Tibial nerve (tissue), 4 donors: ENCODE measurements around the gene RGS6. TPM values are rescaled to one million over a fixed set of nuclear protein-coding genes. Genes with fewer than 3 reads are reported as not detected.

ENCODE experiments used
- DNase-seq, 2 donors: peaks; one replicate each; pipeline ENCODE4 v3.0.0-alpha.2; 2019; ENCODE audit warnings: low spot score in 2 of 2
- H3K27ac ChIP-seq, 4 donors: fragments of 200-600 bp; sonication (generic) in 3 of 4; one replicate each; pipeline ENCODE4 v1.5.1; 2017 to 2019; ENCODE audit warnings: mild to moderate bottlenecking in 1 of 4
- H3K27me3 ChIP-seq, 2 donors: fragments of 200-600 bp; sonication (generic) in 1 of 2; one replicate each; pipeline versions ENCODE4 v1.5.1 to v1.6.0; 2017 to 2019
- H3K36me3 ChIP-seq, 3 donors: fragments of 200-600 bp; sonication (generic); one replicate each; pipeline ENCODE4 v1.5.1; 2018 to 2019
- H3K4me1 ChIP-seq, 4 donors: fragments of 200-600 bp; sonication (generic) in 3 of 4; one replicate each; pipeline ENCODE4 v1.5.1; 2017 to 2019
- H3K4me3 ChIP-seq, 4 donors: fragments of 200-600 bp; sonication (generic) in 3 of 4; one replicate each; pipeline ENCODE4 v1.5.1; 2017 to 2019; ENCODE audit warnings: mild to moderate bottlenecking in 1 of 4, moderate library complexity in 1 of 4
- H3K9me3 ChIP-seq, 4 donors: fragments of 200-600 bp; sonication (generic) in 3 of 4; one replicate each; pipeline ENCODE4 v1.5.1; 2017 to 2019
- EP300 ChIP-seq, 2 donors: sonication (generic); formaldehyde crosslinking; IDR thresholded peaks; one replicate each; pipeline ENCODE4 v1.6.1; 2017; ENCODE audit warnings: antibody characterized with exemption in 2 of 2, mild to moderate bottlenecking in 1 of 2
- POLR2A ChIP-seq, 2 donors: fragments of 450-650 bp; IDR thresholded peaks; one replicate each; pipeline ENCODE4 v1.6.1; 2017; ENCODE audit warnings: antibody characterized with exemption in 2 of 2, mild to moderate bottlenecking in 2 of 2, moderate library complexity in 2 of 2
- WGBS, 2 donors: methylation state at CpG; one replicate each; pipeline ENCODE4 v1.1.5; 2018; 5-methylcytosine and 5-hydroxymethylcytosine counted together
- total RNA-seq, 4 donors: library from RNA; depleted of rRNA; stranded (reverse); fragments of >200 nt; gene quantifications; one replicate each; pipeline ENCODE4 v1.1.0, GENCODE V29; 2016
- TF ChIP-seq, protein P1 (sequence below), 5 experiments: fragments of 200-600 bp in 3 of 5; fragments of 450-650 bp in 2 of 5; sonication (generic) in 3 of 5; IDR thresholded peaks; one replicate each; pipeline ENCODE4 v1.5.1; 2016 to 2019; ENCODE audit warnings: antibody characterized with exemption in 5 of 5, mild to moderate bottlenecking in 3 of 5, moderate library complexity in 2 of 5

Gene RGS6
- total RNA-seq, 4 donors from 2014 or later, result 43.5 to 67.2 (median 54.7) TPM

DNA sequence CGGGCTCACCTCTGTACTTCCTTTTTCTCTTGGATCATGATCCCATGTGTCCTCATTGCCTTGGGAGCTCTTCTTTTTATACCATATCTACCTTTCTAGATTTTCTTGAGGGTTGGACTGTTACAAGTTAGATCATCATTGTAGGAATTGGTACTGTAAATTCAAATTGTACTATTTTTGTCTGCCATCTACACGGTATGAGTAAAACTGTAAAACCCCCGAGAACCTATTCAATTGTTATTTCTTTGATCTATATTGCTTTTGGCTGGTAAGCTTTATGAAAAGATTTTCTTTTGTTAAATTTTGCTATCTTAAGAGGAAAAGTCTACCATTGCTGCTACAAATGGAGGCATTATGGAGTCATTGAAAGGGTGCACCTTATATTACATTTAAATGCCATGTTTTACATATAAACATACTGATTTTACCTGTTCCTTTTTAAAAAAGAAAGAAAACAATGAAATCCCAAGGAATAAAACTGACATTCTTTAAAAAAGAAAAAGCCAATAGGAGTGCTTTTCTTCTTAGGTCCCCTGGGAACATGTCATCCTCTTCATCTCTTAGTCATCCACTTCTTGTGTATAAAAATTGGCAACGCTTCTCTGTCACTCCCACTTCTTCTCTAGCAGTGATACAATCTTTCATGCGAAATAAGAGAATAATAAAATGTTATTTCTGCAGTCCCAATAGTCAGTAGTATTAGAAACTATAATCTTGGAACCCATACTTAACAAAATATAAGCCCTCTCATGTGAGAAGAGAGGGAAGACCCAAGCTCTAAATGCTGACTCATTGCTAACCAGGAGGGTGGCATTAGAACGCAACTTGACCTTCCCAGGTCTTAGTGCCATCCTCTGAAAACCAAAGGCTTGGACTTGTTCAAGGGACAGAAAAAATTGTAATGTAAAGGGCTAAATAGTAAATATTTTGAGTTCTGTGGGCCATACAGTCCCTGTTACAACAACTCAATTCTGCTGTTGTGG is 20.4 kb downstream of the RGS6 start:
- Histone ChIP-seq H3K27ac (no peak overlapping the region), H3K36me3 (no peaks in the 10 kb centered on the region), H3K27me3 (no peaks in the 10 kb centered on the region), H3K9me3 (peaks cover 0 to 8% (median 0%) of the 10 kb centered on the region in 4 donors), H3K4me3 (no peak overlapping the region), H3K4me1 (no peaks in the 10 kb centered on the region)
- 80 to 84% methylated on average over 6 of the region's 6 CpGs for WGBS, 2 donors
- TF ChIP-seq, protein P1, sequence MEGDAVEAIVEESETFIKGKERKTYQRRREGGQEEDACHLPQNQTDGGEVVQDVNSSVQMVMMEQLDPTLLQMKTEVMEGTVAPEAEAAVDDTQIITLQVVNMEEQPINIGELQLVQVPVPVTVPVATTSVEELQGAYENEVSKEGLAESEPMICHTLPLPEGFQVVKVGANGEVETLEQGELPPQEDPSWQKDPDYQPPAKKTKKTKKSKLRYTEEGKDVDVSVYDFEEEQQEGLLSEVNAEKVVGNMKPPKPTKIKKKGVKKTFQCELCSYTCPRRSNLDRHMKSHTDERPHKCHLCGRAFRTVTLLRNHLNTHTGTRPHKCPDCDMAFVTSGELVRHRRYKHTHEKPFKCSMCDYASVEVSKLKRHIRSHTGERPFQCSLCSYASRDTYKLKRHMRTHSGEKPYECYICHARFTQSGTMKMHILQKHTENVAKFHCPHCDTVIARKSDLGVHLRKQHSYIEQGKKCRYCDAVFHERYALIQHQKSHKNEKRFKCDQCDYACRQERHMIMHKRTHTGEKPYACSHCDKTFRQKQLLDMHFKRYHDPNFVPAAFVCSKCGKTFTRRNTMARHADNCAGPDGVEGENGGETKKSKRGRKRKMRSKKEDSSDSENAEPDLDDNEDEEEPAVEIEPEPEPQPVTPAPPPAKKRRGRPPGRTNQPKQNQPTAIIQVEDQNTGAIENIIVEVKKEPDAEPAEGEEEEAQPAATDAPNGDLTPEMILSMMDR (IDR thresholded peaks at IDR 0.05), result no peak
- TF ChIP-seq EP300 (IDR thresholded peaks at IDR 0.05) (no peak), POLR2A (IDR thresholded peaks at IDR 0.05) (no peak)
- DNase-seq, result no peak

DNA sequence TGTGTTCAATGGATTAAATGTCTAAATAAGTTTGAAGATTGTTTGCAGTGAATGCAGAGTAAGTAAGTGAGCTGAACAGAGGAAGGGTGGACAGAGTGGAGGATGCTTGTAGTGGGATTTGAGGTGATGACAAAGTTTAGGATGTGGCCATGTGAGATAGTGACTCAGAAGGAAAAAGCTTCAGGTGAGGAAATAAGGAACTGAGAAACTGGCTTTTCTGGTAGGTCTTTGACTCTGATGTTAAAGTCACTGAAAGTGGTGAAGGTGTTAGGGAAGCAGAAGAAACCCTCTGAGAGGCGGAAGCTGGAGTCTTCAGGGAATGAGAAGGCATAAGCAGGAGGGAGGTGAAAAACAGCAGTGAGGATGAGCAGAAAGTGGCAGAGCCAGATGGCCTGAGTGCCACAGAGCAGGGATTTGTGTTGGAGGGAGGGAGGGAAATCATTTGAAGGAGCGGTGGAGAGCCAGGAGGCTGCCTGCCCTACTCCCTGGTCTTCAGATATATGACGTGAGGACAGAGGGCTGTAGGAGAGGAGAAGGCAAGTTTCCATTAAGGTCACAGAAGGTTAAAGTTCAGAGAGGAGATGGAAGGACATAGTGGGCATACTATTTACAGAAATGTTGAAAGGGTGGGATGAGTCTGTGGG is 24.8 kb downstream of the RGS6 start:
- TF ChIP-seq, protein P1 (IDR thresholded peaks at IDR 0.05), result no peak
- TF ChIP-seq EP300 (IDR thresholded peaks at IDR 0.05), result no peak
- no peak for TF ChIP-seq POLR2A (IDR thresholded peaks at IDR 0.05)
- DNase-seq, result no peak
- H3K4me1 ChIP-seq, result no peaks in the 10 kb centered on the region
- H3K36me3 ChIP-seq, result no peaks in the 10 kb centered on the region
- H3K27me3 ChIP-seq, result no peaks in the 10 kb centered on the region
- no peaks in the 10 kb centered on the region for H3K9me3 ChIP-seq
- no peak overlapping the region for H3K27ac ChIP-seq
- no peak overlapping the region for H3K4me3 ChIP-seq
- 46 to 56% methylated on average over 3 of the region's 3 CpGs for WGBS, 2 donors

DNA sequence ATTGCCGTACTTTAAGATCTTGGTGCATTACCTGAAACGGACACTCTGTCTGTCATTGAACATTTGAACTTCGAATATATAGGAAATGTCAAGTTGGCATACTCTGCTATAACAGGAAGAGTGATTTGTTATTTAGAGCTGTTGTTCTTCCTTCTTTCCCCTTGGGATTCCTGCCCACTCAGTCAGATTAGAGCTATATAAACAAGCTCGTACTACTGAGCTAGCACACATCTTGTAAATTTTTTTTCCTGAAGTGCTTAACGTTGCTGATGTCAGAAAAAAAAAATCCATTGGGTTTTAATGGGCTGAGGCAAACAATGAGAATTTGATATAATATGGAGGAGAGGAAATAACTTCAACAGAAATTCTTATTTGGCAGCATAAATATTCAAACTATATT is 26.8 kb downstream of the RGS6 start:
- H3K36me3 ChIP-seq, result no peaks in the 10 kb centered on the region
- TF ChIP-seq, protein P1 (IDR thresholded peaks at IDR 0.05), result no peak
- no peak for TF ChIP-seq POLR2A (IDR thresholded peaks at IDR 0.05)
- TF ChIP-seq EP300 (IDR thresholded peaks at IDR 0.05), result no peak
- H3K4me3 ChIP-seq, result no peak overlapping the region
- DNase-seq, result no peak
- no peaks in the 10 kb centered on the region for H3K27me3 ChIP-seq
- WGBS, 2 donors, result 34 to 51% methylated on average over 5 of the region's 5 CpGs
- H3K27ac ChIP-seq, result no peak overlapping the region
- H3K9me3 ChIP-seq, result no peaks in the 10 kb centered on the region
- no peaks in the 10 kb centered on the region for H3K4me1 ChIP-seq

DNA sequence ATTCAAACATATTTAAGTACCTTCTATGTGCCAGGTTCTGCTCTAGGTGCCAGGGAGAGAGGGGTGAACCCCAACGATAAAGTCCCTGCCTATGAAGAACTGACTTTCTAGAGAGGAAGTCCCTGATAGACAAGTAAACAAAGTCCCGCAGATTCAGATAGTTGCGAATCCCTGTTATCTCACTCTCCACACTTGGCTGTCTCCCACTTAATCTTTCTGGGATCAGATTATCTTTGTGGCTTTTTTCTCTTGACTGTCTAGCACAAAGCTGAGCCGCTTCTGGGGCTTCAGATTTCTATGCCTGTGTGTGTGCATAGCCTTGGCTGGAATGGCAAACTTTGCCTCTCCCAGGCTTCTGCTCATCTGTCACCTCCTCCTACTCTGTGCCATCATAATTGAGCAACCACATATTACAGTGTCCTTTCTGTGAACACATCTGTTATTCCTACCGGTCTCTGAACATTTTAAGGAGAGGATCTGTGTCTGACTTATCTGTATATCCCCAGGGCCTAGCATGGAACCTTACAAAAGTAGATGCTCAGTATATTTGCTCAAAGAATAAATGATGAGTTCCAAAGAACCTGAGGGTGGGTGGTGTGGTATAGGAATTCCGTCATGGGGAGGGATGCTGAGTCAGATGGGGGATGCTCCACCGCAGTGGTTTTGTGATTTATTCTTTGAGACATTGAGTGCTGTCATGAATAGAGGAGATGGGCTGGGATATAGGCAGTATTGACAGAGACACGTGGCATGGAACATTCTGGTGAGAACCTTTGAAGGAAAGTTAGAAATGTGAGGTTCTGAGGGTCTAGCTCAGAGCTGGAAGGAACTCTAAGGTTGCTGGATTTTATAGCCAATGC is 28.5 kb downstream of the RGS6 start:
- no peak overlapping the region for H3K4me3 ChIP-seq

More for the DNA sequence above, 28.5 kb downstream of the RGS6 start:
- 89 to 91% methylated on average over 8 of the region's 8 CpGs for WGBS, 2 donors
- no peaks in the 10 kb centered on the region for H3K36me3 ChIP-seq
- no peaks in the 10 kb centered on the region for H3K27me3 ChIP-seq
- H3K9me3 ChIP-seq, result no peaks in the 10 kb centered on the region
- H3K27ac ChIP-seq, result no peak overlapping the region
- DNase-seq, result no peak
- TF ChIP-seq POLR2A (IDR thresholded peaks at IDR 0.05) (no peak), EP300 (IDR thresholded peaks at IDR 0.05) (no peak)
- TF ChIP-seq, protein P1 (IDR thresholded peaks at IDR 0.05), result no peak
- no peaks in the 10 kb centered on the region for H3K4me1 ChIP-seq
